RCC 7860 (cell line): Measurements from ENCODE around the gene PODXL.
A peak's percentile ranks its signal among the peaks of the same experiment; 100 is the strongest.
"Not testable (repeated sequence)": the region's sequence is repeated elsewhere in the genome, so short reads cannot be mapped to it uniquely, and the experiment has no call there.

ENCODE experiments used
- DNase-seq: peaks from one replicate; pipeline ENCODE4 v3.0.0-alpha.2; 2015; ENCODE audit warnings: low spot score
- FAIRE-seq: peaks from 2 replicates; lab custom pipeline; 2012; peaks lifted over from hg19 to GRCh38; lab: Jason Lieb, UNC

Gene PODXL

DNA sequence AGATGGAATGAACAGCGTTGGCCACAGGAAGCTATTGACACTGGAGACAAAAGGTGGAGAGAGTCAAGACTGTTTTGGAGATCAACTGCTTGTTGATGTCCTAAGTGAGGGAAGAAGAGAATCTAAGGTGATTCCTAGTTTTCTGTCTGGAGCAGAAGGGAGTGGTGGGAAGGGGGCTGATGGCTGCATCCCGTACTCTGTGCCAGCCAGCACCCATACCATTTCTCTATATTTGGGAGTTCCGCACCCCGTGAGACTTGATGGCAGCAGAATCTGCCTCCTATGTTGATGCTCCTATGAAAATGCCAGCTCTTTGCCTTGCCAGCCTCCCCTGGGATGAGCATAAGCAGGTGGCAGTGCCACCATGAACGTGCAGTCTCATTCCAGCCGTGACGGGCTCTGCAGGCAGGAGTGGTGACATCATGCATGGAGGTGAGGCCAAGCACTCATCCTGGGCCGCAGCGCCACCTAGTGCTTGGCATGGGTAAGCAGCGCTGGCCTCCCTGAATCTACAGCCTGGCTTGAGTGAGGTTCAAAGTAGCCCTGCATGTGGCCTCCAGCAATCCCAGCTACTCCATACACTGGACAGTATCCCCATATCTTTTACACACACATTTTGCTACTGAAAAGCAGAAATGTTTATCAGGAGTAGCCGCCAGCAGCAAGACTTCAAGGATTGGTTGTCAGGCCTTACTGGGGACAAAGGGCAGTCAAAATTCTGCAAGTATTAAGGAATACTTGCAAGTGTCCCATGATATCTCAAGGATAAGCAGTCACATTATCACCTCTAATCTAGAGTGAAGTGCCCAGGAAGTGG is 43.0 kb downstream of the PODXL start:
- FAIRE-seq, result no peak

DNA sequence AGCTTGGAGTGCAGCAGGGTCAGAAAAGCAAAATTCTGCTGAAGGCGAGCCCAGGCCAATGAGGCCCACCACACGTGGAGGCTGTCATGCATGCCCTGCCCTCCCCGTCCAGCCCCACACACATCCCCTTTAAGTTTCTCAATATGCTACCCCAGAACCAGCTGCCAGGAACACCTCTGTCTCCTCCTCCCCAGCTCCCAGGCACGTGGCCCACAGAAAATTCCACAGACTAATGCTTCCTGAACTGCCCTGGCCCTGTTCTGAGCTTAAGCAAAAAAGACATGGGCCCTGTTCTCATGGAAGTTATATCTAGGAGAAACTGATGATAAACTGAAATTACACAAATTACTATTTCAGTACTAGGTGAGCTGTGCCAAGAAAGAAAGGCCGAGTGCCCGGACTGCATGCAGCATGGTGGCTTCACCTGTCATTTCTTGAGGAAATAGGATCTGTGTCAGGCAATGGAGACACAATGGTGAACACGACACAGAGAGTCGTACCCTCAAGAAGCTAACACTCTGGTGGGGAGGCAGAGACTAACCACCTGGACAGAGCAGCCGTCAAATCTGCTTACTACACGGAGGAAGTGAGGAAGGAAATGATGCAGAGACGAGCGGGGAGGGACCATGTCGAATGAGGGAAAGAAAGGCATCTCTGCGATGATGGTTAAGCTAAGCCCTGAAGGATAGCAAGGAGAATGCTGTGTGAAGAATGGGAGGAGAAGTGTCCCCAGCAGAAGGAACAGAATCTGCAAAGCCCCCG is 44.5 kb downstream of the PODXL start:
- FAIRE-seq, result no peak

More for the DNA sequence above, 43.0 kb downstream of the PODXL start:
- DNase-seq, result peak; percentile 83

DNA sequence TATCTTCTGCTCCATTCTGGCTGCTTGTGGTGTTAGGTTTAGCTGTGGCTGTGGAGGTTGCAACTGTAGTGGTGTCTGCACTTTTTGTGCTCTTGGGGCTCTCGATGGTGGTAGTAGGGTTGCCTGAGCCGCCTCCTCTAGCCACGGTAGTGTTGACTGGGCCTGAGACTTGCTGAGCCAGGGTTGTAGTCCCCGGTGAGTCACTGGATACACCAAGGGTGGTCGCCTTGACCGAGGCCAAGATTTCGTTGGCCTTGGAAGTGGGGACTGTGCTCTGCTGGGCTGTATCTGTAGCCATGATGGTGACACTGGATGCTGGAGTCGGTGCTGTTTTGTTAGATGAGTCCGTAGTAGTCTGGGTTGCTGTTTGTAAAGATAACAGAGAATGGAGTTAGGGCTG is 45.4 kb downstream of the PODXL start:
- FAIRE-seq (no peak), DNase-seq (no peak)

More for the DNA sequence above, 44.5 kb downstream of the PODXL start:
- no peak for DNase-seq

DNA sequence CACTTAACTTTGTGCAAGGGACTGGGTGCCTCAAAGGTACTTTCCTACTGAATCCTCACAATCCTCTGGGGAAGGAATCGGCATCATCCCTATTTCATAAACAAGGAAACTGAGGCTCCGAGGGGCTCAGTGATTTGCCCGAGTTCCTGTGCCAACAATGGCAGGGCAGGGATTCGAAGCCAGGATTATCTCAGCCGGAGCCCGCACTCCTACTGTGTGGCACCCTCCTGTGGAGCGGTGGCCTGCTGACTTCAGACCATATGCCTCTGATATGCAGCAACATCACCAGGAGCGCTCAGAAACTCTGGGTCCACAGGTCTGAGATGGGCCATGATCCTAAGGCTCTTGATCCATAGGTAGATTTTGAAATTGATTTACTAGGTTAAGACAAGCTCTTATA is 46.6 kb downstream of the PODXL start:
- FAIRE-seq (no peak), DNase-seq (no peak)

DNA sequence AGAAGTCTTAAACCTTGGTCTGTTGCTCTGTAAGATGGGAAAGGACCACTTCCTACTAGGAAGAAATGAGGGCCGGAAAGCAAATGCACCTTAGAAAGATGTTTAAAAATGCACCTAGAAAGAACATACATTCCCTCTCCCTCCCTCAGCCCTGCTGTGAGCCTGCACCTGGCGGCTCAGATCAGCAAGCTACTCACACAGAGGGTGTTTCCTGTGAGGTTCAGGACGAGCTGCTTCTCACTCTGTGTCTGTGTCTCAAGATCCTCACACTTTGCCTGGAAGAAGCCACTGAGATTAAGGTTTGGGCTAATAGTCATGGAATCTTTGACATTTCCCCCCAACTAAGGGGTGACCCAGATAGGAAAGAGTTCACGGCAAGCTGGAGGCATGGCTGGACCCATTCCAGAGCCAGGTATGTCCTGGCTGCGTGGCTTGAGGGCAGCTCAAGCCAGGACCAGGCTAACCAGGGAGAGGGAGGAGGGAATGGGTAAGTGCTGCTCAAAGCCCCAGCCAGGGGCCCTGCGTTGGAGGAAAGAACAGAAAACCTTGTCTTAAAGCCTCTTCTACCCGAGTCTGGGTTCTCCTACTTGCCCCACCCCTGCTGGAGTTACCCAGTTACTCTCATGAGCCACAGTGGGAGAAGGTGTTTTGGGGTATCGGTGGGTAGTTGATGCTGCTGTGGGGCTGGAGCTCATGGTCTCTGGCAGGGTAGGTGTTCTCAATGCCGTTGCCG is 47.5 kb downstream of the PODXL start:
- no peak for FAIRE-seq
- DNase-seq, result no peak

DNA sequence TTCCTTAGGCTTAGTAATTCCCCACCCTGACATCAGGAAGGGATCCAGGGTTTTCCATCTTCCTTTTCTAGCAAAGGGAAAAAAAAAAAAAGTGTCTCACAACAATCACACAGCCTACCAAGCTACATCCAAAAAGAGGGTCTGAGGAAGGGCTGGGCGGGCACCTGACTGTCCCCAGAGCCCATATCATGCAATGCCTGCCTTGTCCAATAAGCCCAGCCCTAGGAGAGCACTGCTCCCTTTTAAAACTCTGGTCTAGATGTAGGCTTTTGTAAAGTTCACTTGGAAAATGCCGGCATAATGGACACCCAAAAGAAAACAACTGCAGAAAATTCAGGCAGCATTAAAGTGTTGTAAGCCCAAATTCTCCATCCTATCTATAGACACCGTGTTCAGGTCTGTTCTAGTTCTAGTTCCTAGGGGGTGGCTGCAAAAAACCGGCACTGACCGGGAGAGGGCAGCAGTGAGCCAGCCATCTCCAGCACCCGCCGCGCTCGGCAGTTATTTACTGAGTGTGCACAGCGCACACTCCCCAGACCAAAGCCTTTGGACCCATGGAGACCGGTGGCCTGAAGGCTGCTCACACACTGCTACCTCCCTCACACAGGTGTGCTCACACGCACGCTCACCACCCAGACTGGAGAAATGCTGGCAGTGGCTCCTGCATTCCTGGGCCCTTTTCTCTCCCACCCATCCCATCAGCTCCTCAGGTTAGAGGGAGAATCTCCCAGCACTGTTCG is 48.7 kb downstream of the PODXL start:
- DNase-seq, result peak; percentile 67
- FAIRE-seq, result no peak

DNA sequence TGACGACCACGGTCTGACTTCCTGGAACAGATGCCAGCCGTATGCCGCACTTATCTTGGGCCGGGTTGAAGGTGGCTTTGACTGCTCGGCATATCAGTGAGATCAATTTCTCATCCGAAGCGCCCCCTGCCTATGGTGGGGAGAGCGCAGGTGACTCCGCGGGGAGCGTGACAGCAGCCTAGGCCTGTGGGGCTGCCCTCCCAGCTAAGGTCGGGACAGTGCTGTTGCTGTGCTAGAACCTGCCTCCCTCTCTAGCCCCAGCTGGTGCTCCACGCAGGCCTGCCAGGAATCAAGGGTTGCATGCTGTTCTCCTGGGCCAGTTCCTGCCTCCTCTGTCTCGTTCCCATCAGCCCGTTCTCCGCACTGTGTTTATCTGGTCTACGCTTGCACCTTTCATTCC is 49.8 kb downstream of the PODXL start:
- FAIRE-seq, result no peak
- no peak for DNase-seq

DNA sequence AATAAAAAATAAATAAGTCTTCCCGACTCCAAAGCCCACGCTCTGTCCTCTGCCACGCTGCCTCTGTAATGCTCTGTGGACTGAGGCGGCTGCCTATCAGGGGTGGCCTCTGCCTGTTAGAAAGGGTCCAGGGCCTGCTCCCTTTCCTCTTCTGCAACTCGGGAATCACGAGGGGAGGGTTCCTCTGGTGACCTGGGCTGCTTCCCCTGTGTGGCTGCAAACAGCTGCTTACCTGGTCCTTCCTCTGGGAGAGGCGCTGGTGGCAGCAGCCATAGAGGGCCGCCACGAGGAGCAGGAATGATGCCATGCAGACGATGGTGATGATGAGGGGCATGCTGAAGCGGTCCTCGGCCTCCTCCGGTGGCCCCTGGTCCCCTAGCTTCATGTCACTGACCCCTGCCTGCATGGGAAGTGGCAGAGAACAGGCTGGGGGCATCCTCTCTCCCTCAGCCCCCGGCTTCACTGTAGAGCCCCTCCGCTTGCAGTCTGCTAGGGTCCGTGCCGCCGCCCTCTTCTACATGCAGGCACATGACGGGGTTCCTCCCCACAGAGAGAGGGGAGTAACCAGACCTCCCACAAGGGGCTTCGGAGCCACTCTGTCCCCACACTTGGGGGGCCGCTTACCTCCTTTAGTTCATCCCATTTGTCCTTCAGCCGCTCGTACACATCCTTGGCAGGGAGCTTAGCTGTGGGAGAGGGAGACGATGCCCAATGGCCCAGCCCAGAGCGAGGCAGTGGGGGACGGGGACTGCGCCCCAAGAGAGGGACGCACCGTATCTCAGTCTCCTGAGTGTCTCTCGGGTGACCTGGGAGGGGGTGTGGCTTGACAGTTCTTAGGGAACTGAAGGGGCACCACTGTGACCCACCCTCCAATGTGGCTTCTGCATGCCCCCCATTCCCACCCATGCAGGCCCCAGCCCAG is 50.5 kb downstream of the PODXL start:
- no peak for FAIRE-seq

DNA sequence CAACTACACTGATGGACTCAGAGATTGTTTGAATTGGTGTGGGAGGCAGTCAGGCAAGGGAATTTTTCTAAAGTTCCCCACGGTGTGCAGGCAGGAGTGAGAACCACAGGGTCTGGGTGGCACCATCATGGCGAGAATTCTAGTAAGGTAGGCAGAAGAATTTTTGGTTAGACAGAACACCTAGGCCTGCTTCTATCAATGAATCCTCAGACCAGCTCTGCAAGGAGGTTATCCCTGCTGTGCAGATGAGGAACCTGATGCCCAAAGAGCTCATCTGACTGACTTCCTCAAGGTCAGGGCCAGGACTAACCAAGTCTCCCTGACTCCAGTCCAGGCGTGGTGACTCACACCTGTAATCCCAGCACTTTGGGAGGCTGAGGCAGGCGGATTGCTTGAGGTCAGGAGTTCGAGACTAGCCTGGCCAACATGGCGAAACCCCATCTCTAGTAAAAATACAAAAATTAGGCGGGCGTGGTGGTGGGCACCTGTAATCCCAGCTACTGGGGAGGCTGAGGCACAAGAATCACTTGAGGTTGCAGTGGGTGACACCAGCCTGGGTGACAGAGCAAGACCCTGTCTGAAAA is 51.3 kb downstream of the PODXL start:
- FAIRE-seq, DNase-seq: not testable (repeated sequence)

More for the DNA sequence above, 50.5 kb downstream of the PODXL start:
- no peak for DNase-seq

DNA sequence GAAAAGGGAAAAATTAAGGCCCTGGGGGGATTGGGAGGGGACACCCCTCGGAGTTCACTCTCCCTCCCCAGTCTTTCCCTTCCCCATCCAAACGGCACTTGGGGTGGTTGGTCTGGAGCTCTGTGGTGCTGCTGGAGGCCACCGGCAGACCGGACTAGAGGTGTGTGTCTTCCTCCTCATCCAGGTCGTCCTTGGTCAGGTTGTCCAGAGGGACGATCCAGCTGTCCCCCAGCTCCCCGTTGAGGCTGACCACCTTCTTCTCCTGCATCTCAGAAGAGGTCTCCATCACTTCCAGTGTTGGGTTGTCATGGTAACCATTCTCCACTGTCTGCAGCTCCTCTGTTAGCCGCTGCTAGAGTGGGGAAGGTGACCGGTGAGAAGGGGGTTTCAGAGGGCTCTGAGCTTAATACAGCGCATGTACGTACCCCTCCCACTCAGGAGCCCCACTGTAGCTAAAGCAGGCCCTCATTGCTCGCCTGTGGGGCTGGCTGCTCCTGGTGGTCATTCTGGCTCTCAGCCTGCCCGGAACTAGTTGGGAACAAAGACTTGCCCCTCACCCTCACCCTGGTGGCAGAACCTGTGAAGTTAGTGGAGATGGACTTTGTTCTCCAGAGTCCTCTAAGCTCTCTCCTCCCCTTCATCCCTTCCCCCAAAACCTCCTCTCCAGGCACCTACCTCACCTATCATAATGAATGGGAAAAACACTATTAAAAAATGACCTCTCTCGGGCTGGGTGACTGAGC is 52.1 kb downstream of the PODXL start:
- DNase-seq (no peak), FAIRE-seq (no peak)

DNA sequence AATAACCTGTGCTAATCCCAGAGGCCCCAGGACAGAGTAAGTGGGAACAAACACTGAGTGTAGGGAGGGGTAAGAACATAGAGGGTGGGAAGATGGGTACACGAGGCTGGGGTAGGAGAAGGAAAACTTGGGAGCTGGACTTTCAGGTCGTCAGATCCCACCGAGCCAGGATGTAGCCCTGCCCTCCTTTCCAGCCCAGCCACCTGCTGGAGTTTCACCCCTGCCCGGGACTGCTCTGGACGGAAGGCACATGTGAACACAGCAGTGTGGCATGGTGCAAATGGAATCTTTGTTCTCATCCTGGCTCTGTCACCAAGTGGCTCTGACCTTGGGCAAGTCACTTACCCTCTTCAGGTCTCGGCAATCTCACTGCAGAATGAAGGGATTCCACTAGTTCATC is 52.8 kb downstream of the PODXL start:
- DNase-seq (no peak), FAIRE-seq (no peak)

DNA sequence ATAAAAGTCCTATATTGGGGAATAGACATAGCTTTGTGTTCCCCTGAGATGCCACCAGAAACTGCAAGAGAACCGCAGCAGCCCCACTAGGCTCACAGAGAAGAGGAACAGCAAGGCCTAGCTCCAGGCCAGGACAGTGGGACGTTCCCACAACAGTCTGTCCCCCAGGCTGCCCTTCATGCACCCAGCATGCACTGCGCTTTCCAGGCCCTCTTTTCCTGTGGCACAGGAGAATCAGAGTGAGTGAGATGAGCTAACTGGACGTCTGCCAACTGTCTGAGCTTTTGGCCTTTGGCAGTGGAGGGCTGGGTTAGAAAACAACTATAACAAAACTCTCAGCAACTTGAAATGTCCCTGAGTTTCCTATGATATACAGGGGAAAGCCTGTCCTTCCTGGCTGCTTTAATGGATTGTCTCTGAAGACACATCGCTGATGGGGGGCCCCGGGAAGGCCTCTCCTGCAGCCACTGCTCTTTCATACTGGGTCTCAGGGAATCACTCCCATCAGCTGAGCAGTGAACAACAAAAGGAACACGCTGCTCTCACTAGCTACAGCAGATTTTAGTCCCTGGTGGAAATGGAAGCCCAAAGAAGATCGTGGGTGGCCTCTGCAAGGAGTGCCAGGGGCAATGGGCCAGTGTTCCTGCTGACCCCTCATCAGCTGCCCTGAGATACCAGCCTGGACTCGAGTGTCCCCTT is 53.5 kb downstream of the PODXL start:
- FAIRE-seq, result no peak

DNA sequence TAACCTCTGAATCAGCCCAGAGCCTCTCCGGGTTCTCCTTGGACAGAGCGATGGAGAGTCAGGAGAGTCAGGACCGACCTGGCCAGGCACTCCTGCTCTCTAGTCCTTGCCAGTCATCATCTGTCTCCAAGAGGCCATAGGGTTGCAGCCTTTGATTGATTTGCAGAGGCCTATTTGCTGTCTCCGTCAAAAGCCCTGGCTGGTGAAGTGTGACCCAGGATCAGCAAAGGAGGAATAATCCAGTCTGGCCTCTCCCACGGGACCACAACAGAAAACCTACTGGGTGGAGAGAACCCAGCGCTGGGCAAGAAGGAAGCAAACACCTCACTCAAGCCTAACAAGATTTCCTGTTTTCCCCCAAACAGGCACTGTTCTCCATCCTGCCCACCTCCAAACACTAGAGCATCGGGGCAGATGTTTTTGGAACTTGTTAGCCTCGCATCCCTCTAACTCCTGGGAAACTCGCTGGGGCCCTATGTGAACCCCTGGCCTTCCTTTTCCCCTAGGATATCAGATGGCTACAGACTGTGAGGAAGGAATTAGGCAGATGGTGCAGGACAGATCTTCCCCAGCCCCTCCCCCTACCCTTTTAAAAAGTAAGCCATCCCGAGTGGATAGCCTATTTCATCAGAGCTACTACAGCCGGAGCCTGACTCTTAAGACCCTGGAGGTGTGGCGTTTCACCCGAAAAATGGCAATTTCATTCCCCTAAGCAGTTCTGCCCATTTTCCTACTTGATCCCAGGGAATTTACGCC is 54.3 kb downstream of the PODXL start:
- no peak for FAIRE-seq
- DNase-seq, result no peak

More for the DNA sequence above, 53.5 kb downstream of the PODXL start:
- DNase-seq, result peak; percentile 34

DNA sequence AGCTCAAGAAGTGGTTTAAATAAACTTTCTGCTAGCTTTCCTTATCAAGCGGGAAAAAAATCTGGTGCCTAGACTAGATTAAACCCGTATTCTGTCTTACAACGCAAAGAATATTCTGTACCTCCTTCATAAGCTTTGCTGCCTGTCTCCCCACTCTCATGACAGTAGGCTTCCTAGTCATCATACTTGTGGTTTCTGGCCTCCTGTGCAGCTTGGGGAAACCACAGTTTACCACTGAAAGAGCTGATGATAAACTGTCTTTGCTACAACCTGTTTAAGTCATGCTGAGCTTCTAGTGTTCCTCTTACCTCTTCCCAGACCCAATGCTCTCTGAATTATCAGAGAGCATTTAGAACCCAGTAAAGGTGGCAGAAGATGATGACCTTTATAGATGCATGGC is 55.0 kb downstream of the PODXL start:
- peak; percentile 89 for FAIRE-seq
- DNase-seq, result peak; percentile 70

DNA sequence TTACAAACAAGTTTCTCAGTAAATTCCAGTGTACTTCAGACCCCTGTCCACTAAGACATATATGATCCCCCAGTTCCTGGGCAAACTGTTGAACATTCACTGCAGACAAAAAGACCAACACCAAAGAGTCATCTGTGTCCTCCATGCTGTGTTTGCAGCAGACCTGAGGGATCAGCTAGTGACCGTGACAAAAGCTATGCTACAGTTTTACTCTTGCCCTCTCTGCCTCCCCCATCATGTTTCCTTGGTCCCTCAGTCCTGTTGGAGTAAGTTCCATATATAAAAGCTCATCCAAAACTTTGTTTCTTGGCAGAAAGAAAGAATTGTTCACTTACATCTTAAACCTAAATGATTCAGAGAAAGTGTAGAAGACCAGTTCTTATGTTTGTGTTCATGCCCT is 56.1 kb downstream of the PODXL start:
- FAIRE-seq, result no peak
- no peak for DNase-seq

DNA sequence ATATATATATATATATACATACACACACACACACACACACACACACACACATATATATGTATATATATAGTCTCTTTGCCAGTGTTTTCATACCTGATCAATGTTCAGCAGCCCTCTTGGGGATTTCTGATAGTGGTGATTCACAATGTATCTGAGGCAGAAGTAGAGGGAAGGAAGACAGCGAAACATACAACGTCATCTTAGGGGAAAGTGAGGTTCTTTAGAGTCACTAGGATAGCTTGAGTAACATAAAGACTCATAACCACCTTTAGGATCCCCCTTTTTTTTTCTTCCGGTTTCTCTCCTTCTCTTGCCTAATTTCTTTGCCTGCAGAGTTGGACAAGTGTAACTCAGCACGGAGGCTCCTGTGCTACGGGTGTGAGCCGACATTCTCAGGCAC is 56.6 kb downstream of the PODXL start:
- FAIRE-seq (no peak), DNase-seq (no peak)

DNA sequence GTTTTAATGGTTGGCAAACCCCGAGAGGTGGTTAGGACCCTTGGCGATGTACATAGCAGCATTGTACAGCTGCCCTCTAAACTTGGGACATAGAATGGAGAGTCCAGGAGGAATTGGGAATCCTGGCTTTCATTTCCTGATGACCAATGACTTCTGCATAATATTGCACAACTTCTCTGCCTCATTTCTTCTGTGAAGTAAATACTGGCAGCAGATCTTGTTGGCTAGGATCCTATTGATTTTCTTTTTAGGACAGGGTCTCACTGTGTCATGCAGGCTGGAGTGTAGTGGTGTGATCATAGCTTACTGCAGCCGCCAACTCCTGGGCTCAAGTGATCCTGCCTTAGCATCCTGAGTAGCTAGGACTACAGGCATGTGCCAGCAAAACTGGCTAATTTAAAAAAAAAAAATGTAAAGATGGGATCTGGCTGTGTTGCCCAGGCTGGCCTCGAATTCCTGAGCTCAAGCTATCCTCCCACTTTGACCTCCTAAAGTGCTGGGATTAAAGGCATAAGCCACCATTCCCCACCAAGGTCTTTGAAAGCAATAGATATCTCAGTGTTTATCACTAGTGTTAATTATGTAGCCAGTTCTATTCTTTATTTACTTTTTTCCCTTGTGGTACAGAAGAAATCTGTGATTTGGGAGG is 58.1 kb downstream of the PODXL start:
- no peak for FAIRE-seq

More for the DNA sequence above, 58.1 kb downstream of the PODXL start:
- no peak for DNase-seq
